Activated CD8-positive, alpha-beta T cell treated with anti-CD3 and anti-CD28 coated beads, Interleukin-2, amount 10 ng/mL, durations not matched to agents 7 days and 5 days (primary cell): ENCODE results near the gene RTKN. TPM values are rescaled to one million over a fixed set of nuclear protein-coding genes. Genes with fewer than 3 reads are reported as not detected.
"Not testable (repeated sequence)": the region's sequence is repeated elsewhere in the genome, so short reads cannot be mapped to it uniquely, and the experiment has no call there.

Experiments used
- ATAC-seq: fragments of 150-1000 bp; cut with Tn5 transposase; one replicate; pipeline ENCODE4 v1.10.0; 2021; ENCODE audit warnings: moderate library complexity
- CTCF ChIA-PET: fragments of 350-600 bp; sonication (Branson Sonifier 250); formaldehyde crosslinking; loops from one replicate; lab custom pipeline; 2021; ENCODE audit warnings: antibody characterized with exemption; lab: Charles Lee
- POLR2A ChIA-PET: fragments of 350-600 bp; sonication (Branson Sonifier 250); formaldehyde crosslinking; loops from one replicate; lab custom pipeline; 2021; ENCODE audit warnings: antibody characterized with exemption; lab: Charles Lee
- DNase-seq: peaks from one replicate; pipeline ENCODE4 v3.0.0-alpha.2; 2020
- H3K27ac Mint-ChIP-seq: one replicate; pipeline ENCODE4 v1.8.0; 2021; ENCODE audit warnings: mild to moderate bottlenecking, mixed read lengths
- H3K27me3 Mint-ChIP-seq: one replicate; pipeline ENCODE4 v1.8.0; 2021; ENCODE audit warnings: low read depth, mixed read lengths
- H3K36me3 Mint-ChIP-seq: one replicate; pipeline ENCODE4 v1.8.0; 2021; ENCODE audit warnings: low read depth, mixed read lengths
- H3K4me1 Mint-ChIP-seq: one replicate; pipeline ENCODE4 v1.8.0; 2021; ENCODE audit warnings: low read depth, mixed read lengths
- H3K4me3 Mint-ChIP-seq: one replicate; pipeline ENCODE4 v1.8.0; 2021; ENCODE audit warnings: mild to moderate bottlenecking, mixed read lengths
- H3K9me3 Mint-ChIP-seq: one replicate; pipeline ENCODE4 v1.8.0; 2022; ENCODE audit warnings: mixed read lengths; ENCODE audit not compliant: insufficient read depth
- total RNA-seq, 2 experiments: library from RNA; stranded (reverse); gene quantifications; one replicate each; pipeline ENCODE4 v1.2.3, GENCODE V29; 2021

The RTKN gene
- total RNA-seq, 2 experiments from 2014 or later = 0.37 to 0.57 TPM

DNA sequence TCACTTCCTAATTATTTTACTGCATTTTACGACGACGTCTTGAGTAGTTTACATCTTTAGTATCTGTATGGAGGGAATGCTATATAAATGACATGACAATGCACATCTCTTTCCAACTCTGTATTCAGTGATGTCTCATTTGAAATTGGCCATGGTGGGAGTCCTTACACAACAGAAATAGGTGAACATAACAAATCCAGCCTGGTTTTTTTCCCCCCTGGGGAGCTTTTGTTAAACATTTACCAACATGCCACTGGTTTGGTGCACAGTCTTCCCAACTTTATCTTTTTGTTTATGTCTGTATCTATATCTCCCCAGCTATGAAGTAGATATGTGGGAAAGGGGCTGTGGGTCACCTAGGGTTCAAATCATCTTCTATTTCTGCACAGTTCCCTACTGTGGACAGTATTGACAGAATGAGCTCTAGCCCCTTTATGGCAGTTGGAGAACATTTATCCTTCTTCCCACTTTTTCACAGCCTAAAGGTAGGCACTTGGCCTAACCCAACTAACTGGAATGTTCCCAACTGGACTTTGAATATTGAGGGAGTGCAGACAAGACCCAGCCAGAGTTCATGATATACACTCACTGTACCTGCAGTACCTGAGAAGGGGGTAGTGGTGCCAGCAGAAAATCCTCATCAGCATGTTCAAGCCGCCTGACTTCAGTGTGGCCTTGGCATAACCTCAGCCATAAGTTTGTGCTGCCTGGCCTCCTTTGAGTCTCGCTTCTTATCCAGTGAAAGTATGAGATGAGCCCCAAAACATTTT is 5.7 kb upstream of the RTKN start:
- Mint-ChIP-seq H3K36me3 (no peaks in the 10 kb centered on the region), H3K4me3 (no peak overlapping the region), H3K4me1 (peaks cover 3% of the 10 kb centered on the region), H3K27me3 (peaks cover 17% of the 10 kb centered on the region), H3K27ac (no peak overlapping the region), H3K9me3 (no peaks in the 10 kb centered on the region)
- ChIA-PET CTCF (interaction anchor here (0.6 kb wide), 1 partner anchor 619 kb away, joined by 3 read pairs; the partner anchor contains the start of gene STAMBP), POLR2A (interaction anchor here (1.0 kb wide), 1 partner anchor 26 kb away, joined by 3 read pairs; the partner anchor contains the start of gene C2orf81)
- no peak for DNase-seq
- ATAC-seq = no peak

DNA sequence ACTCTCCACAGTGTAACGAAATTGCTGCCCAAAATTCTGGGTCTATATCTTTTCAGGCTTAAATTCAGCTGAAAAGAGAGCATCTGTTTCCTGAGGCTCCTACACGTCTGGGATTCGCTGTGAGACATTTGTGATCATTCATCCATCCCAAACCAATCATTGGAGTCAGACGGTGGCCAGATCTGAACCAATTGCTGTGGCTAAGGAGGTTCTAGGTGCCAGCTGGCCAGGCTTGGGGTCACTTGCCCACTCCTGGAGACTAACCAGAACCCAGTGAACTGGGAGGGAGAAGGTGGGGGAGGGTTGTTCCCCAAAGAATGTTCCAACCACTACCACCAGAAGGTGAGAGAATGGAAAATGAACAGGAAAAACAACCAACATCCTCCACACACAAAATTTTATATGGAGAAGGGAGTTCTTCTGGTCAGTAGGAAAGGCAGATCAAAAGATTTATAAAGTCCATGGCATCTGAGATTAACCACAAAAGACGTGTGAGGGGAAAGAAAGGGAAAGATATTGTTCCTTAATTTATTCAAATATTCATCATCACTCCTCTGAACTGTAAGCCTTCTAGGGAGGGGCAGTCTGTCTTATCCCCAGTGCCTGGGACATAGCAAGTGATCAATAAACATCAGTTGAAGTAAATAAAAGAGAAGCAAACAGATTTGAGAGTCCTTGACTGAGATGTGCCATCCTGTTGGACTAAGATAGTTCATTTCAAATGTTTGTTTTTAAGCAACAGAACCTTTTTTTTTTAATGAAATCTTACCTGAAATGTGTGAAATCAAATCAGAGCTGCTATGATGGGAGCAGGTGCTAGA is 3.0 kb upstream of the RTKN start:
- H3K9me3 Mint-ChIP-seq = no peaks in the 10 kb centered on the region
- ChIA-PET CTCF (interaction anchor here (0.6 to 1.4 kb wide), 4 partner anchors 10 to 53 kb away, joined by 3 read pairs; partner anchors contain the start of gene INO80B), POLR2A (interaction anchor here (1.0 kb wide), 1 partner anchor 15 kb away, joined by 3 read pairs; no protein-coding TSS in a partner anchor)
- no peak overlapping the region for H3K4me3 Mint-ChIP-seq
- no peak overlapping the region for H3K27ac Mint-ChIP-seq
- peaks cover 29% of the 10 kb centered on the region for H3K27me3 Mint-ChIP-seq
- ATAC-seq (no peak), DNase-seq (no peak)
- H3K36me3 Mint-ChIP-seq = no peaks in the 10 kb centered on the region
- peaks cover 11% of the 10 kb centered on the region for H3K4me1 Mint-ChIP-seq

DNA sequence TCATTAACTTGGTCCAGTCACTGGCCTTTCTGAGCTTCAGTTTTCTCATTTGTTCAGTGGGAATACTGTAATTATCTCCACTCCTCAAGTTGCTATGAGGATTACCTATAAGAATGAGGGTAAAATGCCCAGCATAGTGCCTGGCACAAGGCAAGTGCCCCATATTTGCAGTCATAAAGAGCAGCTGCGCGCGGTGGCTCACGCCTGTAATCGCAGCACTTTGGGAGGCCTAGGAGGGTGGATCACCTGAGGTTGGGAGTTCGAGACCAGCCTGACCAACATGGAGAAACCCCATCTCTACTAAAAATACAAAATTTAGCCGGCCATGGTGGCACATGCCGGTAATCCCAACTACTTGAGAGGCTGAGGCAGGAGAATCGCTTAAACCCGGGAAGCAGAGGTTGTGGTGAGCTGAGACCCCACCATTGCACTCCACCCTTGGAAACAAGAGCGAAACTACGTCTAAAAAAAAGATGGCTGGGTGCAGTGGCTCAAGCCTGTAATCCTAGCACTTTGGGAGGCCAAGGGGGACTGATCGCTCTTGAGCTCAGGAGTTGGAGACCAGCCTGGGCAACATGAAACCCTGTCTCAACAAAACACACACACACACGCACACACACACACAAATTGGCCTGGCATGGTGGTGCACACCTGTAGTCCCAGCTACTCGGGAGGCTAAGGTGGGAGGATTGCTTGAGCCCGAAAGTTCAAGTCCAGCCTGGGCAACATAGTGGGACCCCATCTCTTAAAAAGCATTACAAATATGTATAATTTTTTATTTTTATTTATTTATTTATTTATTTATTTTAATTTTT is 953 bp upstream of the RTKN start:
- not testable (repeated sequence) for H3K9me3 Mint-ChIP-seq, H3K36me3 Mint-ChIP-seq, H3K27ac Mint-ChIP-seq, DNase-seq, ATAC-seq
- POLR2A ChIA-PET = interaction anchor here (1.0 kb wide), 1 partner anchor 11 kb away, joined by 3 read pairs; no protein-coding TSS in a partner anchor
- Mint-ChIP-seq H3K4me3 (peak overlapping the region; percentile 57), H3K4me1 (peaks cover 11% of the 10 kb centered on the region), H3K27me3 (peaks cover 44% of the 10 kb centered on the region)
- CTCF ChIA-PET = interaction anchor here (0.9 to 1.2 kb wide), 2 partner anchors 9 to 43 kb away, joined by 3 read pairs; no protein-coding TSS in a partner anchor

DNA sequence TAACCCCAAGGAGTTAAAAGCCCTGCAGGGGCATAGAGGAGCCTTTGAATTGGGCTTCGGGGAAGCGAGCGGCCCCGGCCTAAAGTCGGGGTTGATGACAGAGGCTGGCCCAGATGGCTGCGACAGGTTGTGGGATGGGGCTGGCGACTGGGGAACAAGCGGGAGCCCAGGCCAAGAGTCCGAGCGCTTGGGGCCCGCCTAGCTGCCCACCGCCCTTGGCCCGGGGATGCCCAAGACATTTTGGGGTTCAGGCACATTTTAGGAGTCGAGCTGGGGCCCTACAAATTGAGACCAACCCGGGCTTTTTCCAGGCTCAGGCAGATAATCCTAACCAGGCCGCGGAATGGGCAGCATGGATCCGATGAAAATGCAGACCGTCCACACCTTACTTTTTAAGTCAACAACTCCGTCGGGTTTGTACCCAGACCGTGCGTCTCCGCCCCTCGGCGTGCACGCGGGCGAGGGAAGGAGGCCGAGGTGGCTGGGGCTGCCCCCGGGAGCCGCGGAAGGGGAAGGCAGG is 507 bp downstream of the RTKN start:
- DNase-seq = no peak
- Mint-ChIP-seq H3K4me1 (peaks cover 16% of the 10 kb centered on the region), H3K27me3 (peaks cover 42% of the 10 kb centered on the region), H3K36me3 (no peaks in the 10 kb centered on the region), H3K9me3 (no peaks in the 10 kb centered on the region), H3K27ac (no peak overlapping the region), H3K4me3 (no peak overlapping the region)
- no peak for ATAC-seq
- CTCF ChIA-PET = interaction anchor here (1.2 to 1.3 kb wide), 2 partner anchors 19 to 191 kb away, joined by 3 read pairs; no protein-coding TSS in a partner anchor
- POLR2A ChIA-PET = interaction anchor here (0.6 kb wide), 1 partner anchor 40 kb away, joined by 3 read pairs; no protein-coding TSS in a partner anchor

DNA sequence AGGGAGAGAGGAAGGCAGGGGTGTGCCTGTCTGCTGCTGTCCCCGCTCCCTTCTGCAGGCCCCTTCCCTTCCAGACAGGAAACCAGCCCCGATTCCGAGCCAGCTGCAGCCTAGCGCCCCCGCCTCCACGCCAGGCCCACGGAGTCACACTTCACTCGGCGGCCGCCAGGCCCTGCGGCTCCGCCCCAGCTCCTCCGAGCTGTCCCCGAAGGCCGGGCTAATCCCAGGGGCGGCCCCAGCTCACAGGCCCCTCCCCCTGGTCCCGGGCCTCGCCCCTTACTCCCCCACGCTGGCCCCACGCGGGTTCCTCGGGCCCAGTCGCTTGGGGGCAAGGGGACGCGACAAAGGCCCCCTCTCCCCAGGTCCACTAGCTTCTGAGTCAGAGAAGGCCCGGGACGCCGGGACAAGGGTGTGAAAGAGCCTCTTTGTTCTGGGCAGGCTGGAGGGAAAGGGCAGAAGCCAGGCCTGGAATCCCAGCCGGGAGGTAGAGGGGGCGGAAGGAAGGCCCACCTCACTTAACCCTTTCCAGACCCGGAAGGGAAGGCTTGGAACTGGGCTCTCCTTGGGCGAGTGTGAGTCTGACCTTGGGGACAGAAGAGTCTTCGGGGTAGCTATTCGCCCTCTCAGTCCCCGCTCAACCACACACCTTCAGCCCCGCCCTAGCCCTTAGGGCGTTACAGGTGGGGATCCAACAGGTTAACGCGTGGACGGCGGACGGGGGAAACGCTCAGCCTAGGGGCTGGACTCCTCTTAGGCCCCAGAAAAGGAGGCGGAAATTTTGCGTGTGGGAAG is 1.2 kb downstream of the RTKN start:
- DNase-seq (peak; percentile 51), ATAC-seq (peak; percentile 79)
- ChIA-PET POLR2A (interaction anchor here (0.6 to 0.8 kb wide), 3 partner anchors 33 to 704 kb away, joined by 3 read pairs; partner anchors contain the start of gene MOB1A), CTCF (interaction anchor here (0.8 to 1.5 kb wide), 5 partner anchors 9 to 191 kb away, joined by 3 to 4 read pairs (median 3); no protein-coding TSS in a partner anchor)
- Mint-ChIP-seq H3K36me3 (no peaks in the 10 kb centered on the region), H3K4me3 (peak overlapping the region; percentile 40), H3K27ac (no peak overlapping the region), H3K27me3 (peaks cover 42% of the 10 kb centered on the region), H3K9me3 (no peaks in the 10 kb centered on the region), H3K4me1 (peaks cover 16% of the 10 kb centered on the region)

DNA sequence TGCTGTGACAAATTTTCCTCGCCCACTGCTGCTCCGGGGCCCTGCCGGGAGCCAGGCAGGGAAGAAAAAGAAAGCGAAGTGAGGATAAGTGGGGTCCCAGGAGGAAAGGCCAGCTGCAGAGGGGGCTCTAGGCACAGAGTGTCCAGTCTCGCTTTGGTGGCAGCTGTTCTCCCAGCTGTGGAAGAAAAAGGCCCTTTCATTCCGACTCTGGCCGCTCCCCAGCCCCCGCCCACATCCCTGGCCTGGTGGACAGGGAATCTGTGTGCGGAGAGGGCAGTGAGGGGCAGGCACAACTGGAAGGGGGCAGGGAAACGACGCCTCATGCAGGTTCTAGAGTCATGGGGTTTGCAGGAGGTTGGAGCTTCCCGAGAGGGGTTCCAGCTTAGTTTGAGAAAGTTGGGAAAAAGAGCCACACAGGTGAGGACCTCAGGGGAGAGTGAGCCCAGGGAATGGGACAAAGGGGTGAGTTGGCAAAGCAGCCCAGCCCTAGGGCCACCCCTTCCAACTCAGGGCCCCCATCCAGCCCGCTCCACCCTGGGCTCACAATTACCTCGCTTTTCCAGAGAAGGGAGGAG is 1.8 kb downstream of the RTKN start:
- ATAC-seq (no peak), DNase-seq (no peak)
- ChIA-PET POLR2A (interaction anchor here (0.6 to 1.4 kb wide), 4 partner anchors 33 to 703 kb away, joined by 3 to 5 read pairs (median 3); partner anchors contain the start of genes CCDC142, MOB1A and TTC31), CTCF (interaction anchor here (0.8 to 1.5 kb wide), 6 partner anchors 8 to 190 kb away, joined by 3 to 4 read pairs (median 3); no protein-coding TSS in a partner anchor)
- Mint-ChIP-seq H3K4me1 (peaks cover 16% of the 10 kb centered on the region), H3K27ac (no peak overlapping the region), H3K9me3 (no peaks in the 10 kb centered on the region), H3K4me3 (peak overlapping the region; percentile 16), H3K27me3 (peaks cover 39% of the 10 kb centered on the region), H3K36me3 (no peaks in the 10 kb centered on the region)

DNA sequence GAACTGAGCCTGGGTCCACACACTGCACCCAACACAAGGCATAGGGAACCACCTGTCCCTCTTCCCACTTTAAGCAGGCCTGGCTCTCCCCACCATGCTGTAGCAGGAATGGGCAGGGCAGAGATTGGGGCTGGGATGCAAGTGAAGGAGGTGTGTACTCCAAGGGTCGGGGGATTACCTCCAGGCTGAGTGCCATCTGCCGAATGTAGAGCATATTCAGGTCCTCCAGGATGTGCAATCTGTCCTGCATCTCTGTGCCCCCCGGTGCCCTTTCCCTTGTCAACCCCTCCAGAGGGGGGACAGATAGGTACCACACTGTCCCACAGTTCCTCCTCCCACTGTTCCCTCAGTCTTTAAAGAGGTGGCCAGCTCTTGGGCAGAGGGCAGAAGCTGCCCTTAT is 2.4 kb downstream of the RTKN start:
- no peak overlapping the region for H3K4me3 Mint-ChIP-seq
- peaks cover 34% of the 10 kb centered on the region for H3K27me3 Mint-ChIP-seq
- H3K4me1 Mint-ChIP-seq = peaks cover 16% of the 10 kb centered on the region
- ATAC-seq (no peak), DNase-seq (no peak)
- no peaks in the 10 kb centered on the region for H3K9me3 Mint-ChIP-seq
- H3K36me3 Mint-ChIP-seq = no peaks in the 10 kb centered on the region
- no peak overlapping the region for H3K27ac Mint-ChIP-seq
- POLR2A ChIA-PET = interaction anchor here (1.4 kb wide), 1 partner anchor 44 kb away, joined by 5 read pairs; the partner anchor contains the start of genes CCDC142 and TTC31
- CTCF ChIA-PET = interaction anchor here (0.8 to 1.5 kb wide), 3 partner anchors 17 to 47 kb away, joined by 3 to 4 read pairs (median 3); no protein-coding TSS in a partner anchor

DNA sequence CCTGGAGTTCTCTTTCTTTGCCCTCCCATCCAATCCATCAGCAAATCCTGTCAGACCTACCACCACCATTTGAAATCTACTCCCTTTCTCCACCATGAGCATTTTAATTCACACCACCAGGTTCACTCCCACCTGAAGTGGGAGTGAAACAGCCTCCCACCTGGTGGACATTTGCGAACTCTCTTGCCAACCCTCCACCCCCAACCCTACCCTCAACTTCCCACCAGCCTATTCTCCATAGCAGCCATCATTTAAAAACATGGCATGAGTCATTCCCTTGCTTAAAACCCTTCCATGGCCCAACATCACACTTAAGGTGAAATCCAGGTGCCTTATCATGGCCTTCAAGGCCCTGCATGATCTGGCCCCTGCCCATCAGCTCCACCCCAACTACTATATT is 3.5 kb downstream of the RTKN start:
- Mint-ChIP-seq H3K36me3 (no peaks in the 10 kb centered on the region), H3K27me3 (peaks cover 29% of the 10 kb centered on the region), H3K4me3 (no peak overlapping the region), H3K9me3 (no peaks in the 10 kb centered on the region), H3K4me1 (peaks cover 16% of the 10 kb centered on the region), H3K27ac (peak overlapping the region; percentile 14)
- ChIA-PET POLR2A (no interaction called here), CTCF (interaction anchor here (0.6 kb wide), 1 partner anchor 74 kb away, joined by 3 read pairs; no protein-coding TSS in a partner anchor)
- DNase-seq (no peak), ATAC-seq (no peak)

DNA sequence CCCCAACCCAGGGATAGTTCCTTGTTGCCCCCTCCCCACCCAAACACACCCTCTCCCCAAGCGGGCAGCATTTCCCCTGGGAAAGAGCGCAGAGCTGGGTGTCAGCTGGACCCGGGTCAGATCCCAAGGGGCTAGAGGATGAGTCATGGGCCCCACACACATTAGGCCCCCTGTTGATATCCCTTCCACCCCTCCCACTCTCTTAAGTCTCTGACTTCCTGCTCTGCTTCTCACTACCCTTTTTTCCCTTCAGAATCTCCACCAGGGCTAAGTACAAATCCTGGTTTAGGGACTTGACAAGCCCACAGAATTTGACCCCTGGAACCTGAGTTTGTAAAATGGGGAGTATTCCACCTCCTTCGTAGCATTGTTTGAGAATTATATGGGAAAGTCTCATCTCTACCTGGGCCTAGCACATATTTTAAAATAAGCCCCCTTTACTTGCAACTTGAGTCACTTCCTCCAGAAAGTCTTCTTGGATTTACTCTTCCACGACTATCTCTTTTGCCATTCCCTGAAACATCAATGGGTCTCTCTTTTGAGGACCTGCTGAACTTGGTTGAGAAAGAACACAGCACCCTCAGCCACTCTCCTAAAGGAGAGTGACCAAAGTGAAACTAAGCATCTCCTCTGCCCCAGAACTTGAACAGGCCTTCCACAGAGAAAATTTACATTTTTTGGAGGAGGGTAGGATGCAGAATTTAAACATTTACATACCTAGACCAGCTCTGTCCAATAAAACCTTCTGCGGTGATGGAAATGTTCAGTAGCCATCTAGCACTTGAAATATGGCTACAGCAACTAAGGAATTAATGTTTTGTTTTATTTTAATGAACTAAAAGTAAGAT is 4.7 kb downstream of the RTKN start:
- no peak for DNase-seq
- H3K4me3 Mint-ChIP-seq = no peak overlapping the region
- no peaks in the 10 kb centered on the region for H3K9me3 Mint-ChIP-seq
- H3K36me3 Mint-ChIP-seq = no peaks in the 10 kb centered on the region
- H3K27me3 Mint-ChIP-seq = peaks cover 23% of the 10 kb centered on the region
- ChIA-PET CTCF (no interaction called here), POLR2A (no interaction called here)
- ATAC-seq = no peak
- H3K27ac Mint-ChIP-seq = no peak overlapping the region
- H3K4me1 Mint-ChIP-seq = peaks cover 13% of the 10 kb centered on the region
